ENCODE measurements around the gene AP5S1.

- TF ChIP-seq POLR2A (IDR thresholded peaks at IDR 0.05) = no peak
- no peak for TF ChIP-seq CTCF (IDR thresholded peaks at IDR 0.05)
Measured at GRCh38 chr20:3876000-3876399, 55.7 kb downstream of the AP5S1 start.

Data from heart left ventricle (tissue), 13 donors.